ENCODE results near the gene ACCS. TPM values are rescaled to one million over a fixed set of nuclear protein-coding genes. Genes with fewer than 3 reads are reported as not detected.
A peak's percentile ranks its signal among the peaks of the same experiment; 100 is the strongest.

Gene ACCS
- total RNA-seq, 1 donor from 2014 or later, result 7.6 TPM

DNA sequence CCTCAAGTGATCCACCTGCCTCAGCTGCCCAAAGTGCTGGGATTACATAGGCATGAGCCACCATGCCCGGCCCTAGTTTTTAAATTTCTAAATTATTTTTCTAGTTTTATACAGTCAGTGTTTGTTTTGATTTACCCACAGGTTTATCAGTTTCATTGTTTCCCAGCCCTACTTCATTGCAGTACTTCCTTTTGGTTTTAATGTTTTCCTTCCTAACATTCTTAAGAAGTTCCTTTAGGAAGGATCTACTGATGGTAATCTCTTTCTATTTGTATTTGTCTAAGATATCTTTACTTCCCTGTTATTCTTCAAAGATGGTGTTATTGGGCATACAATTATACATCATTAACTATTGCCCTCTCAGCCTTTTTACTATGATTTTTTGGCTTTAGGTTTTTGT, 24.5 kb downstream of the ACCS start:
- DNase-seq, result no peak

DNA sequence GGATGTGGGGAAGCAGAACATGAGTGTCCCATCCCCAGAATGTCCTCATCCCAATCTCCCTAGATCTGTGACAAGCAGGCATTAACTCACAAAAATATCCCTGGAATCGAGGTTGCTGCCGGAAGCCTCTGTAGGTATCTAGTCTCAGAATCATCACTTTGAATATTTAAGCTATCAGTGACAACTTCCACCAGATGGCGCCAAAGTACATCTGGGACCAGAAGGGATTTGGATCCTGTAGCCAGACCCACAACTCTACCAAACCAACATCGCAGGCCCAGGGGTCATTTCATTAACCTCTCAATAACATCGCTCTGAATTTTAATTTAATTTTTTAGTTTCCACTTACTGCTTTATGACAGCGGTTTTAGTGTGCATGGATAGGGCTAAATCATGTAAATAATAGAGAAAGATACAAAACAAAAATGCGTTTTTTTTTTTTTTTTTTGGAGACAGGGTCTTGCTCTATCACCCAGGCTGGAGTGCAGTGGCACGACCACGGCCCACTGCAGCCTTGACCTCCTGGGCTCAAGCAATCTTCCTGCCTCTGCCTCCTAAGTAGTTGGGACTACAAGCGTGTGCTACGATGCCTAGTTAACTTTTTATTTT, 28.3 kb downstream of the ACCS start:
- DNase-seq, result peak; percentile 65

DNA sequence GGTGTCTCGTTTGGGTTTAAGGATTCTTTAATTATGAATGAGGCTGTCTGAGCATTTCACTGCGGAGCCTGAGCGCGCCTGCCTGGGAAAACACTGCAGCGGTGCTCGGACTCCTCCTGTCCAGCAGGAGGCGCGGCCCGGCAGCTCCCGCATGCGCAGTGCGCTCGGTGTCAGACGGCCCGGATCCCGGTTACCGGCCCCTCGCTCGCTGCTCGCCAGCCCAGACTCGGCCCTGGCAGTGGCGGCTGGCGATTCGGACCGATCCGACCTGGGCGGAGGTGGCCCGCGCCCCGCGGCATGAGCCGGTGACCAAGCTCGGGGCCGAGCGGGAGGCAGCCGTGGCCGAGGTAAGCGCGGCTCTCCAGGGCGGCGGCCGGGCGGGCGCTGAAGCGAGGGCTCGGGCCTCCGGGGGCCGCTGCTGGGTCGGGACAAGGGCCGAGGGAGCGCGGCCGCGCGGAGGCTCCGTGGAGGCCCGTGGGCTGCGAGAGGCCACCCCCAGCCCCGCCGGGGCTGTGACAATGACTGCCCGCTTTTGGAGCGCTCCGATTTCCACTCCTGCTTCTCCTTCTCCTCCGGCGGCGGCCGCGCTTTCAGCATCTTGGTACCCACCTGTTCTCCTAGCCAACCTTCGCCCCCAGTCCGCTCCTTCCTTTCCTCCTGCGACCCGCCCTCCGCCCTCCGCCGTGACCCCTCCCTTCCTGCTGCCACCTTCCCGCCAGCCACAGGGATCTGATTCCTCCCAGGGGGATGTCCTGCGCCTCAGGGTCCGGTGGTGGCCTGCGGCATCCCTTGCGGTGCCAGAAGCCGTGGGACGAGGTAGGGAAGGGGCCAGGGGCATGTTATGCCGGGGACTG, 29.7 kb downstream of the ACCS start, which contains the start of gene EXT2:
EXT2 (plus strand) TSS at position 173 of the 854 bp plus-strand sequence. CDS start 12,035 bp downstream, outside the sequence.
- peak; percentile 80 for DNase-seq

DNA sequence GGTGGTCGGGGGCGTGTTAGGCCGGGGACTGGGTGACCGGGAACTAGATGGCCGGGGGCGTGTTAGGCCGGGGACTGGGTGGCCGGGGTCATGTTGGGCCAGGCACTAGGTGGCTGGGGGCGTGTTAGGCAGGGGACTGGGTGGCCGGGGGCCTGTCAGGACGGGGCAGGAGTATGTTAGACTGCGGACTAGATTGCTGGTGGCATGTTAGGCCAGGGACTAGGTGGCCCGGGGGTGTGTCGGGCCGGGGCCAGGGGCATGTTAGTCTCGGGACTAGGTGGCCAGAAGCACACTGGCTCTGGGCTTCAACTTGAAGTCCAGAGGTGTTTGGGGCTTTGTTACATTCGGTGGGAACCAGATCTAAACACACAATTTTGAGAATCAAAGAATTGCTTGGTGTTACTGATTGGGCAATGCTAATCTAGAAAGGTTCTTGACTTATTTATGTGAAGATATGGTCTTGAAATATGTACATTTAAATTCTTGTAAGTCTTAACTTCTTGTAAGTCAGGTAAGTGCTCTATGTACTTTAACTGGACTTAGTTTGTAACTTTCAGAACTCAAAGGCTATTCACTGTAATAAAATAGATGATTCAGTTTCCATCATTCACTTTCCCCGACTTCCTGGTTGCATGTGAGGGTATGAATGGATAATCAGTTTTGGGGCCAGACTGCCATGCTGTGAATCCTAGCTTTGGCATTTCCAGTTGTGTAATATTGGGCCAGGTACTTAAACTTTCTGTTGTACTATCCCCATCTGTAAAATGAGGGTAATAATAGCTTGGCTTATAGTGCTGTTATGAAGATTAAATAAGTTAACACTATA, 30.5 kb downstream of the ACCS start:
- no peak for DNase-seq

DNA sequence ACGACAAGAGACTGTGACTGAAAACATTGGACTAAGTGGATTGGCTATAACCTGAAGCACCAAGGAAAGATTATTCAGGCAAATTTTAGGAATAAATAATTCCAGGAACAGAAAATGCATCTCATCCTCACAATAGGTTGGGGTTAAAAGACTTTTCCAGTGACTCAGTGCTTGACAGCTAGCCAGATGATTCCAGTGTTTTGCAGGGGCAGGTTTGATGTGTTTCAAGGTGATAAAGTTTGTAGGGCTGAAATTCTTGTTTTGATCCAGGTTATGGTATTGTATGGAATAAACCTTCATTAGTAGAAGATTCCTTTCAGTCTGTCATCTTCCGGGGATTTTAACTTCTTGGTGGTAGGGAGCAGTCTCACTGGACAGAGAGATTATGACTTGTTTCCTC, 31.8 kb downstream of the ACCS start:
- DNase-seq, result no peak

DNA sequence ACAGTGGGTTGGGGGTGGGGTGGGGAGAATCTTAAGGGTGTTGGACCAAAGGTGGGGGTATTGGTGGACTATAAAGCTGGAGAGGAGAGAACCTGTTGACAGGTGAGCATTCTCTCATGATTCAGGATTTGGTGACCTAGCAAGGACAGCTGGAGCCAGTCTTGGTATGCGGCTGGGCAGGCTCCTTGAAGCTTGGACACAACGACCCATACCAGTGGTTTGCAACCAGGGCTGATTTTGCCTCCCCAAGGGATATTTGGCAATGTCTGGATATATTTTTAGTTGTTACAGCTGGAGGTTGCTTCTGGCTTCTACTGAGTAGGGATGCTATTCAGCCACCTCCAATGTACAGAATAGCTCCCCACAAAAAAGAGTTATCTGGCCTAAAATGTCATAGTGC, 35.0 kb downstream of the ACCS start:
- DNase-seq, result no peak

DNA sequence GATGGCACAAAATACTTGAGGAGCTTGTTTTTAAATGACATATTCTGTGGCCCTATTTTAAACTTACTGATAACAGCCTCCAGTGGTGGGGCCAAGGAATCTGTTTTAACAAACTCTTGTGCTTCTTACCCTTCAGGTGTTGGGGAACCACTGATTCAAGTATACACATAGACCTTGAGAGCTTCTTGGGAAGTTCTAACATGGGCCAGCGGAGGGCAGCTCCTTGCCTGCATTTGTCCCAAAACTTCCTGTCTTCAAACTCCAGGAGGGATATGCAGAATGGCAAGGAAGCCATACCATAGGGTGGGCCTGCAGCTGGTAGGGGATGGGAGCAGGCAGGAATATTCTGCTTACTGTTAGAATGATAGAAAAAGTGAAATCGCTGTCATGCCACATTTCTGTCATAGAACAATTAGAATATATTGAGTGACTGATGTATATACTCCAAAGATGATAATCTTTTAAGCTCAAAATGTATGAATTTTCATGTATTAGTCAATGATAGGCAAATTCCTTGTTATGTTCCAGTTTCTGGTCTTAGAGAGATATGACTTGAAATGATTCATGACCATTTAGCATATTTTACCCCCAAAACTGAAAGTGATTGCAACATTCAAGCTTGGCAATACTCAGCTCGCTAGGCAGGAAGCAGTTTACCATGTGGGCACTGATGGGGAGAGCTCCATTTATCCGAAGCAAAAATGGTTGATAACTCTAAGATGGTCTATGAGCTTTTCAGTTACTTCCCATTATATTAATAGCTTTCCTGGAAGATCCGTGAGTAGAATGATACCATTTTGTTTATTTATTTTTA, 38.6 kb downstream of the ACCS start:
- DNase-seq, result no peak

DNA sequence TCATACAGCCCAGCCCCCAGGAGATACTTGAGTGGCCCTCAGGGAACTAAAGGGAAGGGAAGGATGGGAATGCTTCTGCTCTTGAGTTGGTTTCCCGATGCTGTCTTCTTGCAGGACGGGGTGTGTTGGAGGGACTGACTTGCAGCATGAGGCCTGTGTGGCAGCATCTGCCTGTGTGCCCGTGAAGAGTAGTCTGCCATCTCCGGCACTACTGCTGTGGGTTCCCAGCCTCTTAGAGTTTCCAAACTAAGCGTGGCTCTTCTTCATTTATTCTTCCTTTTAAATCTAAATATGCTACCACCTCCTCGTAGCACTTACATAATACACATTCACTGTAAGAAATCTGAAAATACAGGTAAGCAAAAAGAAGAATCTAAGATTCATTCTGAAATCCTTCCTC, 42.2 kb downstream of the ACCS start:
- no peak for DNase-seq

DNA sequence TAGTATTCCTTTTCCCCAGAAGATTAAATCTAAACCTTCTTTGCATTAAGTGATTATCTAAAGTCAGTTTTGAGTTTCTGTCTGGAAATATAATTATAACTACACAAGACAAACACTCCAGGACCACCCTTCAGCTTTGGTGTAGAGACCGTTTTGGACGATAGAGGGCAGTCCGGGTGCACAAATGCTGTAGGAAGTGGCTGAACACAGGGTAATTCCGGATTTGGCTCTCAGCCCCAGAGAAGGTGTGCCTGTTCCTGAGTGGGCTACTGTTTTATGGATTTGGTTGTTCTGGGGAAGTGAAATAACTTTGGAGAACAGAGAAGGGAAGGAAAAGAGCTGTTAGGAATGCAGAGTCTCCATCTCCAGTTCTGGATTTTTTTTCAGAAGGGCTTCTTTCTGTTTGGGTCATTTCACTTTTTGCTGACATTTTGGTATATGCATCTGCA, 44.2 kb downstream of the ACCS start:
- no peak for DNase-seq

DNA sequence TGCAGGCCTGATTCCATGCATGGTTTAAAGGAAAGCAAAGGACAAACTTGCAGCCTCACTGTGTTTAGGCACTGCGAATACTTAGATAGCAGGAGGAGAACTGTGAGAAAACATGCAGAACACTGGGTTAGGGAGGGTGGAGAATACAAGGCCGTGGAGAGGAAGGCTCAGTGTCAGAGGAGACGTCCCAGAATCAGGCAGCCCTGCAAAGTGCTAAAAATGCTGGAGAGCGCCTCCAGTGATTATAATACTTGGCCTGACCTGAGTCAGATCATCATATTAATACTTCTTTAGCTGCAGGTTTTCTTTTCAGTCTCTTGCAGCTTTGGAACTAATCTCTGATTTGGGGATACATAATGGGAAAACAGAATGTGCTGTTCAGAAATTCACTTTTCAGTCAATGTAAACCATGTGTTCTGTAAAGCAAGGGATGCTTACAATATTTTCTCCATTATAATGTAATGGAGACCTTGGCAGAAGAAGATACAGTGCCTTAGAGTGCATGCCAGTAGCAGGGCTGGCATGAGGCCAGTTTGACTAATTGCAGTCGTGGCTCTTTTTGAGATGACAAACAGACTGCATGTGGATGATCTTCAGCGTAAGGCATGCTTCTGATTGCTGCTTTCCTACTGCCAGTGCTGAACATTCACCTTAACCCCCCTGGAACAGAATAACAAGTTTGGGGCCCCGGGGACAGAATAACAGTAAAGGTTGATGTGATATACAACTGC, 46.2 kb downstream of the ACCS start:
- no peak for DNase-seq

DNA sequence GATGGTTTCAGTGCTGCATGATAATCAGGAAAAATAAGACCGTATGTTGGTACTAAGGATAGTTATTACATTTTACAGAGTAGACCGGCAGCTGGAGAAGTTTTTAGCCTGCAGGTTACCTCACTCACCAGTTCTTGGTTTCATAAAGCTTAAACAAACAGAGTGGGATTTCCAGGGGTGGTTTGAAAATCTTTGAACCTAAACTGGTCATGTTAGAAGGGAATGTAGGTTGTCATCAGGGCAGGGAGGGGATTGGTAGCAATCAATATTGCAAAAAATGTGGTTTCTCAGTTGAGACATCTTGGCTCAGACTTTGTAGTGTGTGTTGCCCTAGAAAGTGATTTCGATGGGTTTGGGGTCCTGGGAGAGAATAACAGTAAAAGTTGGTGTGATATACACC, 46.9 kb downstream of the ACCS start:
- no peak for DNase-seq

DNA sequence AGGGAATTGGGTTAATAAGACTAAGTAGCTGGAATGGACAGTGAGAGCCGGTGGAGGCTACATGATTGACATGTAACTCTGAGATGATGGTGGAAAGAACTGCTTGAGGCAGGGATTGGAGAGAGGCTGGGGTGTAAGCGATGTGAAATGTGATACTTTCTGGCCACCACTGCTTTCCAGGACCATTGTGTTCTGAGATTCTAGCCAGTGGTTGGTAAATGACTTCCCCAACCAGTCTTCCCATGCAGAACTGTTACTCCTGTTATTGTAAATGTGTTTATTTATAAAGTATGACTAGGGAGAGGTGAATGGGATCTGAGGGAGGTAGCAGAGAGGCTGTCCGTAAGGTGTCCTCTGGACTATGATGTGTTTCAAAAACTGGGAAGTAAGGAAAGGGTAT, 47.5 kb downstream of the ACCS start:
- DNase-seq, result no peak

DNA sequence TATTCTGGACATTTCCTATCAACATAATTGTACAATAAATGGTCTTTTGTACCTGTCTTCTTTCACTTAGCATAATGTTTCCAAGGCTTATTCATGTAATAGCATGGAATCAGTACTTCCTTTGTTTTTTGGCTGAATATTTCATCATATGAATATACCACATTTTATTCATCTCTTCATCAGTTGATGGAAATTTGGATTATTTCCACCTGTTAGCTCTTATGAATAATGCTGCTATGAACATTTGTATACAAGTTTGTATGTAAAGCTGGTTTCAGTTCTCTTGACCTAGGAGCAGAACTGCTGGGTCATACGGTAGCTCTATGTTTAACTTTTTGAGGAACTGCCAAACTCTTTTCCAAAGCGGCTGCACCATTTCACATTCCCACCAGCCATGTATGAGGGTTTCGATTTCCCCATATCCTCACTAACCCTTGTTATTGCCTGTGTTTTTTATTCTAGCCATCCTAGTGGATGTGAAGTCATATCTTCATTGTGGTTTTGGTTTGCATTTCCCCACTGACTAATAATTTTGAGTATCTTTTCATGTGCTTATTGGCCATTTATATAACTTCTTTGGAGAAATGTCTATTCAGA, 50.3 kb downstream of the ACCS start:
- no peak for DNase-seq

DNA sequence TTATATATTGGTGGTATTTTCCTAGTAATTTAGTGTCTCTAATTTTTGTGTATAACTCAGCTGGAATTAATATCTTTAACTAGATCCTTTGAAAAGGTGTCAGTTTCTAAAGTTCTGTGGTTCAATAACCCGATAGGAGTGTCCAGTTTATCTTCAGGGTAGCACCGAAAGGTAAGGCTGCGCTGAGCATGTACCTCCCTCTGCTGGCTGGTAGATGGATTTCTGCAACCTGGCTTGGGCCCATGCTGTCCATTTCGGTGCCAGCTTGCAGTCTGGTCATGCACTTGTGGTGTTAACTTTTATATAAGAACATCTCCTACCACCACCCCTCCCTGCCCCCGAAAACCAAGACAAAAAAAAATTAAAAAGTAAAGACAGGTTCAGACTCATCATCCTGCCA, 54.1 kb downstream of the ACCS start:
- no peak for DNase-seq

DNA sequence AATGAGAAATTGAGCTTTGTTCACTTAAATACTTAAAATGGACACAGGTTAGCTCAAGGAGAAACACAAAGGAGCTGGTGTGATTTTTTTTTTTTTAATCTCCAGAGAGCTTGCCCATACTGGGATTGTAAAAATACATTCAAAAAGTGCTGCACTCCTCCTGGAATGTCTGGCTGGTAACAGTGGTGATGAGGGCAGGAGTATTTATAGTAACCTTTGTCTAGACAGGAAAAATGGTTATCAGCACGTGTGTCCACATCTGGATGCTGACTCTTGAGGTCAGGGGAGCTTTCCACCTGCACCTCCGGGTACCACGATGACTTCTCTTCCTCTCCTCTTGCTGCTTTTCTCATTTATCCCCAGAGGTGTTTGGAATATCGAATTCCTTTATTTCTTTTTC, 59.5 kb downstream of the ACCS start:
- no peak for DNase-seq

DNA sequence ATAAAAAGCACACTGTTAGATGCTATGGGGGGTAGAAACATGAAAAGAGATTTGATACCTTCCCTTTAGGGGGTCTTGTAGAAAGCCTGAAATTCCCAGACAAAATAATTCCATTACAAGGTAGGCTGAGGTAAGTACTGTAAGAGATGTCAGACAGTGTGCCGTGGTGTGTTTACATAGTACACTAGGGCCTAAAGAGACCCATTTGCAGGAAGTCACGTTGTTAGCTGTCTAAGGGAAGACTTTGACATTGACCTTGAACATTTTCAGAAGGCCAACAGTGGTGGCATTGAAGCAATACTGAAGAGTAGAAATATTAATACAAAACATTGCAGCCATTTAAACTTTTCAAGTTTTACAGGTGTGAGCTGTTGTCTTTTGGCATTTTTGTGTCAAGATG, 60.2 kb downstream of the ACCS start:
- DNase-seq, result no peak

DNA sequence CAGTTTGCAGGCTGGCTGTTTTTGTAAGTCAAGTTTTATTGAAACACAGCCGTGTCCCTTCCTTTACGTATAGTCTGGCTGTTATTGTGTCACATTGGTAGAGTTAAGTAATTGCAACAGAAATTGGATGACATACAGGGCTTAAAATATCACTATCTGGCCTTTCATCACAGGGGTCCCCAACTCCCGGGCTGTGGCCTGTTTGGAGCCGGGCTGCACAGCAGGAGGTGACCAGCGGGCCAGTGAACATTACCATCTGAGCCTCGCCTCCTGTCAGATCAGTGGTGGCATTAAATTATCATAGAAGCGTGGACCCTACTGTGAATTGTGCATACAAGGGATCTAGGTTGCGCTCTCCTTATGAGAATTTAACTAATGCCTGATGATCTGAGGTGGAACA, 61.1 kb downstream of the ACCS start:
- DNase-seq, result no peak

DNA sequence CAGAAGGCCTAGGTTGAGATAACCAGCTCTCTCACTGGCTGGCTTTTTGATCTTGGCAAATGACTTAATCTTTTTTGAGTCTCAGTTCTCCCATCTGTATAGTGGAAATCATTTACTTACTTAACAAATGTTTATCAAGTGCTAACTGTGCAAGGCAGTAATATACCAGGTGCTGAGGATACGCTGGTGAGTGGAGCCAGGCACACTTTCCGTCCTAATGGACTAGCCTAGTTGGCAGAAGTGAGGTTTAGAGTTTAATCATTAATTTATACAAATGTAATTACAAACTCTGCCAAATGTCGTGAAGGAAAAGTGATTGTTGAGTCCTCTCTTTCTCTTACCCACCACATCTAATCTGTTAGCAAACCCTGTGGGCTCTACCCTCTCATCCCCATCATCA, 62.7 kb downstream of the ACCS start:
- DNase-seq, result no peak

DNA sequence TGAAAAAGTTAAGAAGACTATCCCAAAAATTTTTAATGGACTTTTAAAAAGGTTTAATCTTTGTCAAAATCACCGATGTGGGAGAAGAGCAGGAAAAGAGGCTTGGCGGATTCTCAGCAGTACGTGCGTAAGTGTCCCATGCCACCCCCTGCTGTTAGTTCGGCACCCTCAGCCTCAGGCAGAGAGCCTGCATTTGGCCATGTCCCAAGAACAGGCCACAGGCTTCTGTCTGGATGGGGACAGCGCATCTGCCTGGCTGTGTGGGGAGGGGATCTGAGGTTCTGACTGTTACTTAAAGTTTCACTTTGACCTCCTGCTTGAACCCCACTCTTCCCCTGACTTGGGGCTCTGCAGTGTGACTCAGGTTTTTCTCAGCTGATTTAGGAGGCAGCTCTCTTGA, 64.7 kb downstream of the ACCS start:
- no peak for DNase-seq

DNA sequence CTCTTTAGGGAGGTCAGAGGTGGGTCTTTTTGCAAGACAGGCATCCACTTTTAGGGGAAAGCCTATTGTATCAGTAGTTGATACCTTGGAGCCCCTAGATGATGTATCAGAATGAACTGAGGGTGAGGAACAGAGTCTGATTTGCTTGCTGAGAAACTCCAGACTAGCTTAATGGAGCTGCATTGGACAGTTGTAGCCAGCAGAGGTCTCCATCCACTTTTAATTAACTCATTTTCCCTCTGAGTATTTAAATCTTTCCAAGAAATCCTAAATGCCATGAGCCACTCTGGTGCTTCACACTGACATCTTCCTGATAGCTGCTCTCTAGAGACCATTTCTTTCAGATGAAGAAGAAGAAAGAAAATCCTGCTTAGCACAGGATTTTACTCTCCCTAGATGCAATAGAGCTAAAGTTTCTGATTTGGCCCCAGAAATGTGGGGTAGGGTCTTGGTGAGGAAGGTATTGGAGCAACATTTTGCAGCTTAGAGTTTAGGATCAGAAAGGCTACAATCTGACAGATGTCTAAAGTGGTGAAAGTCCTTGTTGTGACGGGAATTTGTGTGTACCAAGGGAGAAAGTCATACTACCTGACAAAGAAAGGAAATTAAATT, 67.4 kb downstream of the ACCS start:
- no peak for DNase-seq
